Stomach (tissue), 4 donors: Measurements from ENCODE around the gene CCDC97.

Source experiments
- CTCF ChIP-seq, 7 experiments: fragments of 450-650 bp in 4 of 7; fragments of 200-600 bp in 3 of 7; sonication (generic) in 3 of 7; IDR thresholded peaks; one replicate each; pipeline ENCODE4 v1.5.1; 2016 to 2019; ENCODE audit warnings: antibody characterized with exemption in 7 of 7, control low read depth in 2 of 7, mild to moderate bottlenecking in 1 of 7
- EP300 ChIP-seq: sonication (generic); formaldehyde crosslinking; IDR thresholded peaks from one replicate; pipeline ENCODE4 v1.6.1; 2017; ENCODE audit warnings: antibody characterized with exemption
- POLR2A ChIP-seq, 4 donors: fragments of 450-650 bp; IDR thresholded peaks; one replicate each; pipeline ENCODE4 v1.6.1; 2016; ENCODE audit warnings: antibody characterized with exemption in 4 of 4, control low read depth in 2 of 4, mild to moderate bottlenecking in 1 of 4, moderate library complexity in 1 of 4
- POLR2AphosphoS5 ChIP-seq, 3 donors: sonication (generic); formaldehyde crosslinking; IDR thresholded peaks; one replicate each; pipeline ENCODE4 v1.6.1; 2016; ENCODE audit warnings: antibody characterized with exemption in 3 of 3

DNA sequence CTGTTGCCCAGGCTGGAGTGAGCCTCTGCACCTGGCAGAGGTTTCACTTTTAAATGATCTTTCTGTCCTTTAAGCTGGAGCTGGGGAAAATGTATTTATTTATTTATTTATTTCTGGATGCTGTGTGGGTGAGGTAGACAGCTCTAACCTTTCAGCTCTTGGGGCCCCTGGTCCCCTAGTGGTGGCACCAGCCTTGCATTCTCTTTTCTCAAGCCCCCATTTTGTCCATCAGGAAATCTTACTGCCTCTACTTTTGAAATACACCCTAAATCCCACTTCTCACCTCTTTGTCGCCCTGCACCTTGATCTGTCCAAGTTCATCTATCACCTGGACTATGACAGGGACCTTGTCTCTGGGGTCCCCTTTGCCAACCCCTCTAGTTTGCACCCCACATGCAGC, 56.1 kb downstream of the CCDC97 start:
- TF ChIP-seq CTCF (IDR thresholded peaks at IDR 0.05) (no peak), POLR2AphosphoS5 (IDR thresholded peaks at IDR 0.05) (no peak), EP300 (no peak), POLR2A (IDR thresholded peaks at IDR 0.05) (no peak)
